ENCODE results near the gene DENND4A.

GRCh38 chr15:65772930-65773329, 19.2 kb downstream of the DENND4A start:
- TF ChIP-seq ZNF274 (IDR thresholded peaks at IDR 0.05; ENCODE audit: low read depth, low read length) (no peak), YY1 (IDR thresholded peaks at IDR 0.05; ENCODE audit: insufficient read depth, insufficient read length) (no peak), SUZ12 (IDR thresholded peaks at IDR 0.05; ENCODE audit: extremely low read depth, insufficient read depth, insufficient read length) (no peak)
